ENCODE data around the gene GLRX3. TPM values are rescaled to one million over a fixed set of nuclear protein-coding genes. Genes with fewer than 3 reads are reported as not detected.

The GLRX3 gene
- total RNA-seq, 2 donors from 2014 or later, result 38.9 to 49.5 TPM

GRCh38 chr10:130203626-130204025 is 67.4 kb downstream of the GLRX3 start:
- no peak for DNase-seq (ENCODE audit: low spot score)
- Histone ChIP-seq H3K4me3 (no peak overlapping the region), H3K4me1 (no peaks in the 10 kb centered on the region), H3K36me3 (no peaks in the 10 kb centered on the region), H3K27me3 (no peaks in the 10 kb centered on the region), H3K27ac (no peak overlapping the region), H3K9me3 (no peaks in the 10 kb centered on the region)
- no peak for TF ChIP-seq CTCF (IDR thresholded peaks at IDR 0.05)

GRCh38 chr10:130206216-130206737 is 70.1 kb downstream of the GLRX3 start:
- no peak for TF ChIP-seq CTCF (IDR thresholded peaks at IDR 0.05)
- Histone ChIP-seq H3K27ac (no peak overlapping the region), H3K27me3 (no peaks in the 10 kb centered on the region), H3K4me3 (no peak overlapping the region), H3K9me3 (no peaks in the 10 kb centered on the region), H3K36me3 (no peaks in the 10 kb centered on the region), H3K4me1 (no peaks in the 10 kb centered on the region)
- DNase-seq (ENCODE audit: low spot score), result no peak

- Histone ChIP-seq H3K36me3 (no peaks in the 10 kb centered on the region), H3K4me1 (no peaks in the 10 kb centered on the region), H3K9me3 (no peaks in the 10 kb centered on the region), H3K4me3 (no peak overlapping the region), H3K27ac (no peak overlapping the region), H3K27me3 (no peaks in the 10 kb centered on the region)
- TF ChIP-seq CTCF (IDR thresholded peaks at IDR 0.05), result no peak
- no peak for DNase-seq (ENCODE audit: low spot score)
Measured at GRCh38 chr10:130207205-130207604, 71.0 kb downstream of the GLRX3 start.

GRCh38 chr10:130208807-130209206 is 72.6 kb downstream of the GLRX3 start:
- H3K27ac ChIP-seq, result no peak overlapping the region
- H3K4me1 ChIP-seq, result no peaks in the 10 kb centered on the region
- H3K9me3 ChIP-seq, result no peaks in the 10 kb centered on the region
- DNase-seq (ENCODE audit: low spot score), result no peak
- no peaks in the 10 kb centered on the region for H3K27me3 ChIP-seq
- no peak overlapping the region for H3K4me3 ChIP-seq
- no peaks in the 10 kb centered on the region for H3K36me3 ChIP-seq
- no peak for TF ChIP-seq CTCF (IDR thresholded peaks at IDR 0.05)

GRCh38 chr10:130212746-130213145 is 76.6 kb downstream of the GLRX3 start:
- no peak for DNase-seq (ENCODE audit: low spot score)
- Histone ChIP-seq H3K4me3 (no peak overlapping the region), H3K36me3 (no peaks in the 10 kb centered on the region), H3K27me3 (no peaks in the 10 kb centered on the region), H3K27ac (no peak overlapping the region), H3K4me1 (no peaks in the 10 kb centered on the region), H3K9me3 (no peaks in the 10 kb centered on the region)
- TF ChIP-seq CTCF (IDR thresholded peaks at IDR 0.05), result no peak
